NCI-H1436 (cell line): ENCODE data around the gene LRMDA.
A peak's percentile ranks its signal among the peaks of the same experiment; 100 is the strongest.
"Not testable (repeated sequence)": the region's sequence is repeated elsewhere in the genome, so short reads cannot be mapped to it uniquely, and the experiment has no call there.

ENCODE experiments used
- DNase-seq: peaks from one replicate; lab custom pipeline; 2025; lab: John Stamatoyannopoulos, UW

LRMDA gene

DNA sequence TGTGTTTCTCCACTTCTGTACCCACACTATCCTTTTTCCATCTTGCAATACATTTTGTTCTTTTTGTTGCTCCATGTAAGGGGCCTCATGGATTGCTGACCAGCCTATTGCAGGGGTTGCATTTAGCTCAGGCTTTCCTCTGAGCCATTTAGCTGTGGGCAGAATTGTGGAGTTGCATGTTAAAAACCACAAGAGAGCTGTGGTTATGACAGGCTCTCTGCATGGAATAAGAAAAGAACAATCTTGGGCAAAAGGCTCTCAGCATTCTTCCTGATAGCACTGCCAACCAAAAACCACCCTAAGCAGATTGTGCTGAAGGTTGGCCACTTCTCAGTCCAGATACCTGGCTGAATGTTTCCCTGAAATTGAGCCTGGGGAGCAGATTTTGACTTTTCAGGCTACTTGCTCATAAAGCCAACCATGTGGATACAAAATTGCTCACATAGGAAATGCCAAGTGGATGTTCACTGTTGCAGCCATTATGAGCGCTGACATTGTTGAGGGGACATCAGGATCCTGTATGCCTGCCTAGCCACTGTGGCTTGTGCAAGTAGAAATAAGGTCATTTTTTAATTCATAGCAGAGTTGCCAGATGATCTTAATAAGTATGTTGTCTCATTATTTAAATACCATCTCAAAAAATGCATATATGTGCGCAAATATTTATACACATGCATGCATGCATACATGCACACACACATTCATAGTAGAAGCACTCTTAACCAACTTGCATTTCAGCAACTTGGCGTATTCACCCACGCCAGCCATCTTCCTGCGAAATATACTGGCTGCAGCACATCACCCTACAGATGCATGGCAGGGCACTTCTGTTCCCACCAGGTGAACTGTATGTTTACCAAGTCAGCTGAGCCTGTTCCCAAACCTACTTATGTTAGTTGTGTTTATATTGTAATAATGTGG is 695.4 kb downstream of the LRMDA start:
- no peak for DNase-seq

GRCh38 chr10:76127984-76128589 is 696.7 kb downstream of the LRMDA start:
- DNase-seq, result no peak

- no peak for DNase-seq
These were observed 697.8 kb downstream of the LRMDA start for GRCh38 chr10:76129213-76129612.

DNA sequence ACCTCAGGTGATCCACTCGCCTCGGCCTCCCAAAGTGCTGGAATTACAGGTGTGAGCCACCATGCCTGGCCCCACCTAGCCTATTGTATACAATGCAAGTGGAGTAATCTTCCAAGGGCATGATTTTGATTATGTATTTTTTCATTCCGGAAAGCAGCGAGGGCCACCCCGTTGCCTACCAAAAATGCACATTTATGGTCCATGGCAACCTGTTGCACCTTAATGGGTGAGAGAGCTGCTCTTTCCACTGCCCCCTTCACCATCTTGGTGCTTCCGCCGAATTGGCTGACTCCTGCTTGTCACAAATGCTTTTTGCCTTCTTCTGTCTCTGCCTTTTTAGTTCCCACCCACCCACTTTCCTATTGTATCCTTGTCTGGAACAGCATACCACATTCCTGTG is 699.5 kb downstream of the LRMDA start:
- DNase-seq, result no peak

DNA sequence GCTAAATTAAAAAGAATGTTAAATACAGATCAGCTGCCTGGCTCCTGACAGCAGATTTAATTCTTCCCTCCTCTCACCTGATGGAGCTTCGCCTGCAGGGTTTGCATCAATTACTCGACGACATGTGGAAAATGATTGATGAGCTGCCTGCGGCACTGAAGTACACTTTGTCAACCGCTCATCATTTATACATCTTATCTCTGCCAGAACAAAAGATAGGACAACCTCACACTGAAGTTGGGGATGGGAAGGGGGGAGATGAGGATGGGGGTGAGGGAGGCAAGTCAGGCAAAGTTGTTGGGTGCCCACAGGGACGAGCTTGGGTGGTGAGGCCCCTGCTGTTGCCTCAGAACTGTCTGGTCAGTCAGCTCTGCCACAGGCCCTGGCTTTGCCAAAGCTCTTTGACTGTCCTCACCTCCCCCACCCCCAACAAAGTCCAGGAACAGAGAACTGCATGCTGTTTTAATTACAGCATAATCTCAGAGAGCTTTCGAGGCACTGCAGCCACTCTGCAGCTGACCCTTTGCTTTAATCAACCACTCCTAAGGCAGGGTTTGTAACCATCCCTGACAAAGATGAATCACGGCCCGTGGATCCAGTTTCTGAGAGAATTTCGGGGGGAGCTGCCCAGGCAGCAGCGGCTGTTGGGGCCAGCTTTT is 702.3 kb downstream of the LRMDA start:
- peak; percentile 36 for DNase-seq

GRCh38 chr10:76136961-76137360 is 705.5 kb downstream of the LRMDA start:
- no peak for DNase-seq

GRCh38 chr10:76138286-76138685 is 706.9 kb downstream of the LRMDA start:
- no peak for DNase-seq

- DNase-seq, result no peak
These were observed 707.5 kb downstream of the LRMDA start for GRCh38 chr10:76138906-76139305.

- no peak for DNase-seq
These were observed 708.0 kb downstream of the LRMDA start for GRCh38 chr10:76139431-76139830.

DNA sequence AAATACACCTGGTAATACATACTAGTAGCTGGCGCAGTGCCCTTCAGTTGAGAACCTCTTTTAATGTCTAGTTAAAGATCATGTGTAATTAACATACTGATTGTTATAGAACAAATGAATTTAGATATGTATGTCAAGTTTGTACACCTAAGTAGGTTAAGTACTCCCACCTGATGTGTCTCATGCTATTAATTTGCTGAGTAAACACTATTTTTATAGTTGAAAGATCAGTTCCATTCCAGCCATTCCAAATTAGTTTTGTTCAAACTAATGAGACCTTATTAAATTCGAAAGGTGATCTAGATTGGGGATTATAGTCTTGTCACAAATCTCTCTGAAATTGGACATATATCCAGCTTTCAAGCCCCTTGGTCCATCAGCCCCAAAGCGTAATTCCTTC is 710.0 kb downstream of the LRMDA start:
- peak; percentile 13 for DNase-seq

GRCh38 chr10:76148217-76148616 is 716.8 kb downstream of the LRMDA start:
- not testable (repeated sequence) for DNase-seq

- DNase-seq, result no peak
These were observed 717.8 kb downstream of the LRMDA start for GRCh38 chr10:76149182-76149581.

DNA sequence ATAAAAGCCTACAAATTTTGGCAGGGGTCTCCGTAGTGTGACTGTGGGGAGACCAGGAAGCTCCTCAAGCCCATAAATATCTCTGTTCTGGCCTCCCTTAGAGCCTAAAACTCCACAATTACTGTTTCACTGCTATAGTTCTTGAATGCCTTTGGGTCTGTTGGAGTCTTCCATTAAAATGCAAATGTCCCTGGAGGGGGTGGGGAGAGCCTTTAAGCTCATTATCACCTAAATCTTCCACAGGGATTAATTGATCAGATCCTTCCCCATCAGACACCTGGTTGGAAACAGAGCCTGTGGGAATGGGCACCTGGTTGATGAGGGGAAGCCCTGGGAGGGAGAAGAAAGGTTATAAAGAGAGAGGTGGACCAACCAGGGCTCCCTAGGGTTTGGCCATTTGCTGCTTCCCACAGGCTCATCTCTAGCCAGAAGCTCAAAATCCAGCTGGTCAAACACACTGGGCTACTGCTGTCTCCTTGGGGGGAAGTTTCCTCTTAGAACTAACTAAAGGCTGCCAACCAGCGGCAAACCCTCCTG is 718.2 kb downstream of the LRMDA start:
- DNase-seq, result no peak

GRCh38 chr10:76150139-76150875 is 718.9 kb downstream of the LRMDA start:
- DNase-seq, result no peak

GRCh38 chr10:76150876-76151288 is 719.5 kb downstream of the LRMDA start:
- DNase-seq, result no peak

DNA sequence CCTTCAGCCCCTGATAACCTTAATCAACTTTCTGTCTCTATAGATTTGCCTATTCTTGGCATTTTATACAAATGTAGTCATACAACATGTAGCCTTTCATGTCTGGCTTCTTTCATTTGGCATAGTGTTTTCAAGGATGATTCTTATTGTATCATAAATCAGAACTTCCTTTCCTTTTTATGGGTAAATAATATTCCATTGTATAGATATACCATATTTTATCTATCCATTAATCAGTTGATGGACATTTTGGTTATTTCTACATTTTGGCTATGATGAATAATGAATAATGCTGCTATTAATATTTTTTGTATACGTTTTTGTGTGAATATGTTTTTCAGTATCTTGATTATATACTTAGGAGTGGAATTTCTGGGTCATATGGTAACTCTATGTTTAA is 720.8 kb downstream of the LRMDA start:
- DNase-seq, result no peak

DNA sequence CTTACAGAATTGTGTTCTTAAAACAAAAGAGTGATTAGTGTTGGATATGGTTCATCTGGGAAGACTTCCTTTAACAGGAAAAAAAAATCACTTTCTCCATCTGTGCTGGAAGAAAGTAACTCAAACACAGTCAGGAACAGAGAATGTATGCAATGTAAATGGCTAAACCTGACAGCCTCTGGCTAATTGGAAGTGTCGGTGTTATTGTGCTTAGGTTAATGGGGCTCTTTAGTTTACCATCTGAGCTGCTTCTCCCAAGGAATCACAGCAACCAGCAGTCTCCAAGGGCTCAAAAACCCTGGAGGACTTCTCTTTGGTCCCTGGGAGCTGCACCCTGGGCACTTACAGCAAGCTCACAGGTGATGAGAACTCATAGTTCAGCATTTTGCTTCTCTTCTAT is 724.5 kb downstream of the LRMDA start:
- DNase-seq, result no peak

GRCh38 chr10:76160446-76161300 is 729.2 kb downstream of the LRMDA start:
- DNase-seq, result no peak

- no peak for DNase-seq
These were observed 729.8 kb downstream of the LRMDA start for GRCh38 chr10:76161301-76161582.

GRCh38 chr10:76168437-76168836 is 737.0 kb downstream of the LRMDA start:
- DNase-seq, result no peak

DNA sequence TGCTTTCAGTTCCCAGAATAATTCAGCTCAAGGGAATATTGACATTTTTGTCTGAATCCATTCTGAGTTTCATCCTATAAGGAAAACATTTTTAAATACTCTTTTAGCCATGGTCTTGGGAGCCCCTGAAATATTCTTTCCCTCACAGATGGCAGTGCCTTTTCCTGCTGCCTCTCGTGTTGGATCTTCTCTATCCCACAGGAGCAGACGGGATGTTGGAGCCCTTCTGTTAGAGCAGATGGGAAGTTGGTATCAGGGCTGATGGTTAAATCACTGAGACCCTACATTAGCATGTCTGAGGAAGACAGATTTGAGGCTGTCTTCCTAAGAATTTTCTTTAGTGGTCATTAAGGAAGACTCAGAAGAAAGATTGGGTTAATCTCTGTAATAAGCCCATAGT is 737.8 kb downstream of the LRMDA start:
- DNase-seq, result no peak
